DMS114 treated with DMSO at 0.1 percent for 48 hours (cell line): Measurements from ENCODE around the gene CLCN6.

Experiments used
- DNase-seq: peaks from one replicate; lab custom pipeline; 2025; ENCODE audit not compliant: unreplicated experiment; lab: John Stamatoyannopoulos, UW

CLCN6 gene

GRCh38 chr1:11874624-11875023 is 68.6 kb downstream of the CLCN6 start:
- DNase-seq = no peak

DNA sequence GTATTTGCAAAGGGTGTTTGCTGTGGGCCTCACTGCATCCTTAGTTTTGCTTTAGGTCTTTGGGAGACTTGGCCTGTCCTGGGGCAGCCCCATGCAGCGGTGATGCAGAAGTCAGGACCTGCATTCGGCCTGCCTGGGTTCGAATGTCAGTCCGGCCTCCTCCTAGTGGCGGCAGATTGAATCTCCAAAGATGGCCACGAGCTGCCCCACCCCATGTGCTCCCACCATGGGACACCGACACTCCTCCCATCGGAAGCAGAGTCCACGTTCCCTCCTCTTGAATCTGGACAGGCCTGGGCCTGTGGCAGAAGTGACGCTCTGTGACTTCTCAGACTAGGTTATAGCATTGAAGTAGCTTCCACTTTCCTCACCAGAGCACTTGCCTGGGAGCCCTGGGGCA is 69.1 kb downstream of the CLCN6 start:
- no peak for DNase-seq

GRCh38 chr1:11877074-11877473 is 71.1 kb downstream of the CLCN6 start:
- no peak for DNase-seq

GRCh38 chr1:11878081-11878890 is 72.3 kb downstream of the CLCN6 start:
- no peak for DNase-seq

- DNase-seq = no peak
These were observed 72.8 kb downstream of the CLCN6 start for GRCh38 chr1:11878891-11879190.

DNA sequence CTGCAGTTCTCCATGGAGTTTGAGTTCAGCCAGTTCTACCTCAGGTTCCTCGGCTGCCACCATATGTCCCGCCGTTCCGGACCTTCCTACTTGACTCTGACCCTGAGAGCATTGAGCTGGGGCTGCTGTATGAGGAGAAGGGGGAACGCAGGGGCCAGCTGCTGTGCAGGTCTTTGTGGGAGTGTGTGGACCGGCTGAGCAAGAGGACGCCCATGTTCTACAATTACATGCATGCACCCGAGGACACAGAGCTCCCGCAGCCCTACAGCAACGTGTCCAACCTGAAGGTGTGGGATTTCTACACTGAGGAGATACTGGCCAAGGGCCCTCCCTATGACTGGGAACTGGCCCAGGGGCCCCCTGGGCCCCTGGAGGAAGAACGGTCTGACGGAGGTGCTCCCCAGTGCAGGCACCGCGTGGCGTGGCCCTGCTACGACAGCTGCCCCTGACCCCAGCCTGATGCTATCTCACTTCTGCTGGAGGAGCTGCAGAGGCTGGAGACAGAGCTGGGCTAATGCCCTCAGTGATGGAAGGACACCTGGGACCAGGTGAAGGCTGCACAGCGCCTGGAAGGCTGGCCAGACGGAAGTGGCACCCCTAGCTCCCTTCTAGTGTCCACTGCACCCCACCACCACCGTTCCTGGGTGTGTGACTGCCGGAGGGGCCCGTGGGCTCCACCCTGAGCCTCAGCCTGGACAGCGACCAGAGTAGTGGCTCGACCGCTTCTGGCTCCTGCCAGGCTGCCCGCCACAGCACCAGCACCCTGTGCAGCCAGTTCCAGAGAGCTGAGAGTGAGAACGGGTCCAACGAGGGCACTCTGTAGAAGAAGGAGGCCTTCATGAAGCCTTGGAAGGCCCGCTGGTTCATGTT is 73.6 kb downstream of the CLCN6 start:
- DNase-seq = no peak

DNA sequence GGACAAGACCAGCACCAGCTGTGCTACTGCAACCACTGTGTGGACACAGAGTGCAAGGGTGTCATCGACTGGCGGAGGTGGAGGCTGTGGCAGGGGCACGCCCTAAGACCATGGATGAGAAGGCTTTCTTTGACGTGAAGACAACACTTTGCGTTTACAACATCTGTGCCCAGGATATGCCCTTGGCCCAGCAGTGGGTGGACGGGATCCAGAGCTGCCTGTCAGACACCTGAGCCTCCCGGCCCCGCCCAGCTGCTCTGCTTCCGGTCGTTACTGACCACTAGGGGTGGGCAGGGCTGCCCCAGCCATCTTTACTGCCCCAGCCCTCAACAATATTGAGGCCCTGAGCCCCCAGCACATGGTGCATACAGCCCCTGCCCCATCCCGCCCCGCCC is 74.2 kb downstream of the CLCN6 start:
- DNase-seq = no peak

DNA sequence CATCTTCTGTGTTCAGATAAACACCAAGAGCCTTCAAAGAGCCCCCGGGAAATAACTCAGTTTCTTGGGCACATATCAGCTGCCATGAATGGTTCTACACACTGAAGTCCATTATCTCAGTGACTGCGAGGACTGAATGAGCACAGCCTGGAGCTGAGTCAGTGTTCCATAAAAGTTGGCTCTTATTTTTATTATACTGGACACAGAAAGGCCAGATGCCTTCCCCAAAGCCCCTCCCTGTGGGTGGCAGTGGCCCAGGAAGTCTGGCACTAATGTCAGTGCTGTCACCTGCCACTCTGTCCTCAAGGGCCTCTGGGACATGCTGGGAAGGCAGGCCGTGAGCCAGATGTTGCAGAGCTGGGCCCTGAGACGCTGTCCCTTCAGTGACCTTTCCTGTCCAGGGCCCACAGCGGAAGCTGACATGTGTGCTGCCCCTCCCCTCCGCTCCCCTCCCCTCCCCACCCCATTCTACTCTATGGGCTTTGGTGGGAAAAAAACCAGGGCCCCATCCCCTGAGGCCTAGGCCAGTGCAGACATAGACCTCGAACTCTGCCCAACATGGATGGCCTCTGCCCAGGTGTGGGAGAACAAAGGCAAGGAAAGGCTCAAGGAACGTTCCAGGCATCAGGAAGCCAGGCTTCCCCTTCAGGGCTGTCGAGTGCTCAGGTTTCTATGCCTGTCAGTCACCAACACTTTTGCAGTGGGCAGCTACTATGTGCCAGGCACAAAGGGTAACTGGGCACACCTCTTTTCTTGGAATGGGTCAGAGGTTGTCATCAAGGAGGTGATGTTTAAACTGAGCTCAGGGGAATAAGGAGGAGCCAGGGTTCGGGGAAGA is 75.1 kb downstream of the CLCN6 start:
- DNase-seq = no peak

- DNase-seq = no peak
These were observed 75.9 kb downstream of the CLCN6 start for GRCh38 chr1:11881749-11882441.

- DNase-seq = no peak
These were observed 77.0 kb downstream of the CLCN6 start for GRCh38 chr1:11882814-11883538.

- DNase-seq = no peak
These were observed 79.9 kb downstream of the CLCN6 start for GRCh38 chr1:11885916-11886315.

GRCh38 chr1:11886986-11887665 is 81.1 kb downstream of the CLCN6 start:
- no peak for DNase-seq

DNA sequence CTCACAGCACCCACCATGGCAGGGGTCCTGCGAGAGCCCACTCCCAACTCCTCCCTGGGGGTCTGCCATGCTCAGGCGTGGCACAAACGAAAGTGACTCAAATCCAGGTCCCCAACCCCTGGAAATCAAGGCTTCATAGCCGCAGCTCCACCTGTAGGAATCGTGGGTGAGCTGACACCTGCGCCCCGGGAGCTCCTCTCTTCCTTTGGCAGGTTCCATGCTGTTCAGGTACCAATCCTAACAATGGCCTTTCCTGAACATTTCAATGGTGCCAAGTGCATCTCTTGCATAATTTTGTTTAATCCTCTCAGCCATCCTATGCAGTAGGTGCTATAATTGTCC is 81.6 kb downstream of the CLCN6 start:
- DNase-seq = no peak

GRCh38 chr1:11888206-11888876 is 82.3 kb downstream of the CLCN6 start:
- no peak for DNase-seq

GRCh38 chr1:11888877-11889208 is 82.9 kb downstream of the CLCN6 start:
- DNase-seq = no peak

GRCh38 chr1:11891433-11892186 is 85.6 kb downstream of the CLCN6 start:
- no peak for DNase-seq
